ENCODE data around the gene MAPK8.
A peak's percentile ranks its signal among the peaks of the same experiment; 100 is the strongest.

MAPK8 gene

GRCh38 chr10:48463318-48464003 lies 157.0 kb downstream of the MAPK8 start:
- DNase-seq (ENCODE audit: low read depth): no peak

- no peak for DNase-seq (ENCODE audit: low read depth)
These were observed 157.8 kb downstream of the MAPK8 start for GRCh38 chr10:48464121-48464870.

- DNase-seq (ENCODE audit: low read depth): no peak
These were observed 158.6 kb downstream of the MAPK8 start for GRCh38 chr10:48464871-48465736.

GRCh38 chr10:48465860-48466521 lies 159.5 kb downstream of the MAPK8 start:
- no peak for DNase-seq (ENCODE audit: low read depth)

GRCh38 chr10:48466611-48467240 lies 160.2 kb downstream of the MAPK8 start:
- DNase-seq (ENCODE audit: low read depth): no peak

GRCh38 chr10:48467669-48468068 lies 161.2 kb downstream of the MAPK8 start:
- DNase-seq (ENCODE audit: low read depth): no peak

GRCh38 chr10:48468130-48468790 lies 161.8 kb downstream of the MAPK8 start:
- DNase-seq (ENCODE audit: low read depth): peak; percentile 97

GRCh38 chr10:48468866-48469511 lies 162.5 kb downstream of the MAPK8 start:
- DNase-seq (ENCODE audit: low read depth): no peak

GRCh38 chr10:48469516-48470020 lies 163.1 kb downstream of the MAPK8 start:
- no peak for DNase-seq (ENCODE audit: low read depth)

GRCh38 chr10:48470115-48470892 lies 163.8 kb downstream of the MAPK8 start:
- peak; percentile 74 for DNase-seq (ENCODE audit: low read depth)

GRCh38 chr10:48470893-48471805 lies 164.7 kb downstream of the MAPK8 start:
- DNase-seq (ENCODE audit: low read depth): no peak

- DNase-seq (ENCODE audit: low read depth): no peak
These were observed 166.1 kb downstream of the MAPK8 start for GRCh38 chr10:48472501-48473069.

- no peak for DNase-seq (ENCODE audit: low read depth)
These were observed 167.2 kb downstream of the MAPK8 start for GRCh38 chr10:48473704-48474103.

- no peak for DNase-seq (ENCODE audit: low read depth)
These were observed 168.4 kb downstream of the MAPK8 start for GRCh38 chr10:48474765-48475365.

GRCh38 chr10:48475943-48476278 lies 169.4 kb downstream of the MAPK8 start:
- no peak for DNase-seq (ENCODE audit: low read depth)

- DNase-seq (ENCODE audit: low read depth): no peak
These were observed 170.0 kb downstream of the MAPK8 start for GRCh38 chr10:48476279-48476982.

- no peak for DNase-seq (ENCODE audit: low read depth)
These were observed 170.7 kb downstream of the MAPK8 start for GRCh38 chr10:48477141-48477540.

Data from CMK (cell line).